ENCODE results near the gene APAF1.
A peak's percentile ranks its signal among the peaks of the same experiment; 100 is the strongest.

APAF1 gene

DNA sequence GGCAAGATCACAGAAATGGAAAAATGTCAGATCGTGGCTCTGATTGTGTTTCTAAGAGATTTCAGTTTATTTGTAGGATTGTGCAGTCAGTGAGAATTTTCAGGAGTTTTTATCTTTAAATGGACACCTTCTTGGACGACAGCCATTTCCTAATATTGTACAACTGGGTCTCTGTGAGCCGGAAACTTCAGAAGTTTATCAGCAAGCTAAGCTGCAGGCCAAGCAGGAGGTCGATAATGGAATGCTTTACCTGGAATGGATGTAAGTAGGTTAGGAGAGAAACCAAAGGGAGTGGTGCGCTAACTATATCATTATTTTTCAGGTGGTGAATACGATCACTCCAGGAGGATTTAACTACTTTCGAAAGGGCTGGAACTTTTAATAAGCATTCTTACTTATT, 26.4 kb downstream of the APAF1 start:
- DNase-seq (ENCODE audit: low read depth in 2 of 2) = no peak

DNA sequence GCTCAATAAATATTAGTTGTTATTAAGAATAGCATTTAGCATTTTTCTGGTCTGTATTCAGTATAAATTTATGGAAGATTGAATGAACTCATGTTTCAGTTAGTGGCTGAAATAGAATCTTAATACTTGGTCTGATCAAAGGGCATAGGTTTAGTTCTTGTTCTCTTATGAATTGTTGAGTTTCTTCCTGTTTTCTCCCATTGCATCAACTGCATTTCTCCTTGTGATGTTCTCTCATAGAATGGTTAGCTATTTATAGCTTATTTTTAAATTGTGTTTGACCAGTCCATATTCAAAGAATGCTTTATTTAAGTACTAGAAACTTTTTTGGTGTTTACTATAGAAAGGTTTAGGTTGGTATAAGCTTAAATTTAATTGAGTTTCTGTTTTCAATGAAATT, 29.8 kb downstream of the APAF1 start:
- DNase-seq (ENCODE audit: low read depth in 2 of 2) = no peak

DNA sequence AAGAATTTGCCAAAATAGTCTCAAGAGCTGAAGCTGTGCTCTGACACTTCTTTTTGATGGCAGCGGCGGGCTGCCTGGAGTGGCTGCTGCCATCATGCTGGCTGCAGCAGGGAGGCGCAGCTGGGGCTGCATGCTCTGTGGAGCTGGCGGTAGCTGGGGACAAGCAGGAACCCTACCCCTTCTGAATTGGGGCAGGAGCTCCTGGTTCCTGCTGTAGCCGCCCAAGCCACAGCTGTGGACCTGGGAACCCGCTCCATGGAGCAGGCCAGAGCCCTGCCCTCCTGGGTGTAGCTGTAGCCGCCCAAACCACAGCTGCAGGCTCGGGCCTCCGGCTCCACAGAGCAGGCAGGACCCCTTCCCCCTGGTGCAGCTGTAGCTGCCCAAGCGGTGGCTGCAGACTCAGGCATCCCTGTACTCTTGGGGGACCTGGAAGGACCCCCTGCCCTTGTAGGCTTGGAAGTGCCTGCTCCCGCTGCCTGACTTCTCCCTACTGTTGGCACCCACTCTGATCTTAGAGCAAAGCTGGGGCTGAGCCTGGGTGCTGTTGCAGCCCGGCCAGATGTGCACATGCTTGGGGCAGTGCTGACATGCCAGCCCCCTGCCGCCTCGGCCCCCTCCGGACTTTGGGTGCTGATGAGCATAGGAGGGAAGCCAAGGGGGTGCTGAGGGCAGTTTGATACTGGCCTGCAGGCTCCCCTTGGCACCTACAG, 33.3 kb downstream of the APAF1 start:
- DNase-seq (ENCODE audit: low read depth in 2 of 2) = no peak

DNA sequence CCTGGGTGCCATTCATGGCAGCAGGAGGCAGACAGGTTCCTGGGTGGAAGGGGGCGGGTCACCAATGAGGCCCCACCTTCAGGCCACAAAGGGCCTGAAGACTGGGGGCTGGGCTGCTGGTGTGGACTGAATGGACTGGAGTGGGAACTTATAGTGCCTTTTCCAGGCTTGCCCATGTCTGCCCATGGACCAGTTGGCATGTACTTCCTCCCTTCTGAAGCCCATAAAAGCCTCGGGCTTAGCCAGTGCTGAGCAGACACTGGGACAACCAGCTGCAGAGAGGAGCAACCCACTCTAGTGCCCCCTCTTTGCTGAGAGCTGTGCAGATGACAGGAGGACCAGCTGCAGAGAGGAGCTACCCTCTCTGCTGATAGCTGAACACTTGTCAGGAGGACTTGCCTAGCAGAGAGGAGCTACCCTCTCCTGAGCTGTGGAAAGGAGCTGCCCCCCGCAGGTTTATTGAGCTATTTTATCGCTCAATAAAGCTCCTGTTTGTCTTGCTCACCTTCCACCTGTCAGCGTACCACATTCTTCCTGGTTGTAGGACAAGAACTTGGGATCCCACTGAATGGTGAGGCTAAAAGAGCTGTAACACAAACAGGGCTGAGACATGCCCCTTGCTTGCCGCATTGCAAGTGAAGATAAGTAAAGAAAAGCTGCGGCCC, 34.0 kb downstream of the APAF1 start:
- DNase-seq (ENCODE audit: low read depth in 2 of 2) = no peak

DNA sequence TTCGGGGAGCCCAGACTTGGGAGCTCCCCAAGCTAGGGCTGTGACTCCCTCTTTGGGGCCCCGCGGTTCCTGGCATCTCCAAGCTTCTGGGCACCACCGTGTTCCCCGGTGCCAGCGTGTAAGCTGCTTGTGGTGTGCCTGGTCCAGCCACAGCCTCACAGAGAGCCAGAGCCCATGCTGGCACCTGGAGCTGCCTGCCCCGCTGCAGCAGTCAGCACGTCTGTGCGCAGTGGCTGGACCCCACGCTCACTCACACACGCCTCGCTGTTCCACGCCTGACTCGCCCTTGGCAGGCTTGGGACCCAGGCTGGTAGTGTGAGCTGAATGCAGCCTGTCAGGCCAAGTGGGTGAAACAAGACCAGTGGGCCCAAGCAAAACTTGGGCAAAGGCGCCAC, 34.5 kb downstream of the APAF1 start:
- DNase-seq (ENCODE audit: low read depth in 2 of 2) = no peak

DNA sequence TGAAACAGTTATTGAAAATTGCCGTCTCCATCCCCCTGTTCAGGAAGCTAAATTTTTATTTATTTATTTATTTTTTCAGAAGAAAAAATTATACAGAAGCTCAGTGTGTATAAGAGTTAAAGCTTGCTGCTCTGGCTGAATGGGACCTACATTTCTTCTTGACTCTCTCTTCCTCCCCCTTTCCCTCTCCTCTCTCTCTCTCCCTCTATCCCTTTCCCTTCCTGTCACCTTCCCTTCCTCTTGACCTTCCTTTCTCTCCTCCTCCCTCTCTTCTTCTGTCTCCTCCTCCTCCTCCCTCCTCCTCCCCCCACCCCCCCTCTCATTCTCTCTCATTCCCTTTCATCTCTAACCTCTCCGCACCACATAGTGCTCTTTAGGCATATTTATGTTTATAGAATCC, 39.1 kb downstream of the APAF1 start:
- DNase-seq (ENCODE audit: low read depth in 2 of 2) = no peak

DNA sequence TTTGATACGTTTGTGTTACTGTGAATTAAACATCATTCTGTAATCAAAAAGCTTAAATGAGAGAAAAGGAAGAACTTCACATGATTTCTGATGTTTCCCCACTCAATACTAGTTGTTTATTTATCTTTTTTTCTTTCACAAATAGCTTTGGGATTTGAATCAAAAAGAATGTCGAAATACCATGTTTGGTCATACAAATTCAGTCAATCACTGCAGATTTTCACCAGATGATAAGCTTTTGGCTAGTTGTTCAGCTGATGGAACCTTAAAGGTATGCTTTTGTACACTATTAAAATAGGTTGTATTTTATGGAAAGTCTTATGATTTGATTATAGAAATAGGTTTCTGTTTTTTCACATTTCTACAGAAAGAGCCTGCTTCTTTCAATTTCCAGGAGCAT, 41.5 kb downstream of the APAF1 start:
- no peak for DNase-seq (ENCODE audit: low read depth in 2 of 2)

DNA sequence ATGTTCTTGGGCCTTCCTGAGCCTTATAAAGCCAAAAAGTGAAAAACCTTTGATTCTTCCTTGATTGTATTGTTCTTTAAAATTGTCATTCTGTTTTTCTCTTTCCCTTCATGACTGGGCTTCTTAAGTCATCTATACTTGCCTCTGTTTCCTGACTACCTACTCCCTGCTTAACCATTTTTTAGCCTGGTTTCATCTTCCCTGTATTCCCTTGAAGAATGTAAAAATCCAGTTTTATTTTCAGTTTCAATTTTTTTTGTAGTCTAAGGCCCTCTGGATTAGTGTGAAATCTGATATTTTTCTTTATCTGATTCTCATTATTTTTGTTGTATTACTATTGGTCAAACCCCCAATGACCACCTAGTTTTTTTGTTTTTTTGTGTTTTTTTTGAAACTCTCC, 46.3 kb downstream of the APAF1 start:
- no peak for DNase-seq (ENCODE audit: low read depth in 2 of 2)

DNA sequence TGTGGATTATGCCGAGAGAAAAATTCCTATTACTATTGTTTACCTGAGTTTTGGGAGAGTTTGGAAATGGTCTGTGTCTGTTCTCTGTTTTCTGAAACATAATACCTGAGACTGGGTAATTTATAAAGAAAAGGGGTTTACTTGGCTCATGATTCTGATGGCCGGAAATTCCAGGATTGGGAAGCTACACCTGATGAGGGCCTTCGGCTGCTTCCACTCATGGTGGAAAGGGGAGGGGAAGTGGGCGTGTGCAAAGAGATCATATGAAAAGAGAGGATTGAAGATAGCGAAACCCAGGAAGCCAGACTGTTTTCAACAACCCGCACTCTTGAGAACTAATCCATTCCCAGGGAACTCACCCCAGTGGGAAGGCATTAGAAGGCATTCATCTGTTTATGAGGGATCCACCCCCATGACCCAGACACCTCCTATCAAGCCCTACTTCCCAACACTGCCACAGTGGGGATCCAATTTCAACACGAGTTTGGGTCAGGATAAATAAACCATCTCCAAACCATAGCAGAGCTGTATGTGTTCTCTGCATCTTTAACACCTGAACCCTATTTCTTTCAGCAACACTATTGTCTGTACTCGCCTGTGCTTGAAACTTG, 51.1 kb downstream of the APAF1 start:
- DNase-seq (ENCODE audit: low read depth in 2 of 2) = no peak

DNA sequence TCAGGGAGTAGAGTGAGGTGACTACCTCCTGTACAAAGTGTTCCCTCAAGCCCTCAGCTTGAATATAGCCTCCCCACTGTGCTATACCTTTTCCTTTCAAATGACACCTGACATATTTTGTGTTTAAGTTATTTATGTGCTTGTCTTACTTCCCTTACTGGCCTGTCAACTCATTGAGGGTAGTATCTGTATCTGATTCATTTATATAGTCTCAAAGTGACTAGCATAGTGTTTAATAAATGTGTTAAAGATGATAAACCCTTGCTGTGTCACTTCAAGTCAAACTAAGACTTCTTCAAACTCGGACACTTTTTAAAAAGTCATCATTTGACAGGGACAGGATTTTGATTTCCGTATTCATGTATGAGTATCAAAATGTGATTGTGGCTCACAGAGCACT, 52.1 kb downstream of the APAF1 start:
- DNase-seq (ENCODE audit: low read depth in 2 of 2) = no peak

DNA sequence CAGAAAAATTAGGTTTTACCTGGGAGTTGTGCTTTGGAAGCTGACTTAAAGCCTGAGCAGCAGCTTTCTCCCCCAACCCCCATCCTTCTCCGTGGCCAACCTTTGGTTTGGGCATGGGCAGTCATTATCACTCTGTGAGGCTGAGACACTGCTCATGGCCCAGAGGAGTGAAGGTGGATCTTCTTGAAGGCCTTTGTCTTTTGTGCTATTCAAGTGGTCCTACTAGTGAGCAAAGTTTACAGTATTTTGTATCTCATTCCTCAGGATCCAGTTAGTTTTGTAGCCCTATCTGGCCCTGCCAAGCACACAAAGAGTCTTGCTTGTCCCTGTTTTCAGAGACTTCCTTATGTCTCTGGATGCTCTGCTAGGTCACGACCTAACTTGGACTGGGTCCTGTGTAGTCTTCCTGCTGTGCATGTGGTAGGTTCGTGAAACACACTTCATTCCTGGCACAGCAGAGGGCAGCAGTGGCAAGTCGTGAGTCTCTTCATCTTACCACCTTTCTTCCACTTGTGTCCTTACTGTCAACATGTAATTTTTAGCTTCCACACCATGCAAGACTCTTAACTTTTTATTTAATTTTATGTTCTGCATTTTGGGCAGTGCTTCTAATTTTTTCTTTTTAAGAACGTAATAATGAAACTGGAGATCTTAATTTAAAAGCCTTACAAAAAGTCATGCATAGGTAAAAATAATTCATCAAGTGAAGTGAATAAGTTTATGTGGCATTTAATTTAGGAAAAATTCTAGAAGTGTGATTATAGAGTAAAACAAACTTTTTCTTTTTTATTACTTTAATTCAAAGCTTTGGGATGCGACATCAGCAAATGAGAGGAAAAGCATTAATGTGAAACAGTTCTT, 53.7 kb downstream of the APAF1 start:
- DNase-seq (ENCODE audit: low read depth in 2 of 2) = peak; percentile 8 to 37

DNA sequence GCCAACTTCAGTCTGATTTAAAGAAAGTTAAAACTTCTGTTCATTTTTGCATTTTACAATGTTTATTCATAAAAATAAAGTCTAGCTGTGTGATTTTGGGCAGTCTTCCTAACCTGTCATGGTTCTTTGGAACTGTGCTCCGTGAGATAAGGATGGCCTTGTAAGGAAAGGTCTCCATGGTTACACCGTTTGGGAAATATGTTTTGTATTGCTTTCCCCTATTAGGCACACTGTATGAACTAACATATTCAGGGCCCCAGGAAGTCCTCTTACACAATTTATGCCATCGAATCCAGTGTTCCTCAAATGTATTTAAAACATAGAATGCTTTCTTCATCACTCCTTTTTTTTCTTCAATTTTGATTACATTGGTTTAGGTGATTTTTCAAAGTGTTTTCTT, 54.5 kb downstream of the APAF1 start:
- no peak for DNase-seq (ENCODE audit: low read depth in 2 of 2)

DNA sequence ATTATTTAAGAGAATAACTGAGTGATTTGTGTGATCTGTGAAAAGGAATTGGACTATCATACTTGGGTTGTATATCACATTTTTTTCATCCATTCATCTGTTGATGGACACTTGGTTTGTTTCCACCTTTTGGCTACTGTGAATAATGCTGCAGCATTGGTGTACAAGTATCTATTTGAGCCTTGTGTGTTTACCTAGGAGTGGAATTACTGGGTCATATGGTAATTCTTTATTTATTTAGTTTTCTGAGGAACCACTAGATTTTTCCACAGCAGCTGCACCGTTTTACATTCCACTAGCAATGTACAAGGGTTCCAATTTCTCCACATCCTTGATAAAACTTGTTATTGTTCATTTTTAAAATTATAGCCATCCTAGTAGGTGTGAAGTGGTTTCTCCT, 56.1 kb downstream of the APAF1 start:
- DNase-seq (ENCODE audit: low read depth in 2 of 2) = no peak

DNA sequence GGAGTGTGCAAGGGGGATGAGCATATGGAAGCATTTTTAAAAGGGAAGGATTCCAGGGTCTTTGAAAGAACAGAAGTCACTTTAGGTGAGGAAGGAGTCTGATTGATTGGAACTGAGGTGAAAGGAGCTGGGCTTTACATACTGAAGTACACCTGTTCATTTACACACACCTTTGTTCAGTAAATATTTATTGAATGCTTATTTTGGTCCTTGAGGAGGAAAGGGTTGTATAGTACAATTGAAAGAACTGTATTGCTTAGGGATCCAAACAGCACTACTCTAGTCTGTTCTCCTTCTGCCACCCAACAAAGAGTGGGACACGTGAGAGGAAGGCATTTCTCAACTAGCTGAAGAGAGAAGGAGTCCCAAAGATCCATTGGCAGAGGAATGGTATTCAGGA, 63.9 kb downstream of the APAF1 start:
- DNase-seq (ENCODE audit: low read depth in 2 of 2) = no peak

DNA sequence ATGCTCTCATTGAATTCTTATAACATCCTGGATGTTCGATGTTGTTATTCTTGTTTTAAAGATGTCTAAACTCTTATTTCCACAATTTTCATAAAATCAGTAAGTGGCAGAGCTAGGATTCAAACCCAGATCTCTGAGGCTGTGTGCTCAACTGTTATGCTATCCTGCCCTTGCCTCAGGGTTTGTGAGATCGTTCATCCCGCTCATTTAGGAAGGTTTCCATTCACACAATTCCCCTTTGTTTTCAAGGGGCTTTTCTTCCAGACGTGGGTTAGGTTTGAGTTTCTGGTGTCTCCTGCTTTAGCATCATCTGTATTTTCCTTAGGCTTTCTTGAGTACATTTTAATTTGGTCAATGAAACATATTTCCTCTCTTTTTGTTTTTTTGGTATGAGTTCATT, 69.3 kb downstream of the APAF1 start:
- no peak for DNase-seq (ENCODE audit: low read depth in 2 of 2)

DNA sequence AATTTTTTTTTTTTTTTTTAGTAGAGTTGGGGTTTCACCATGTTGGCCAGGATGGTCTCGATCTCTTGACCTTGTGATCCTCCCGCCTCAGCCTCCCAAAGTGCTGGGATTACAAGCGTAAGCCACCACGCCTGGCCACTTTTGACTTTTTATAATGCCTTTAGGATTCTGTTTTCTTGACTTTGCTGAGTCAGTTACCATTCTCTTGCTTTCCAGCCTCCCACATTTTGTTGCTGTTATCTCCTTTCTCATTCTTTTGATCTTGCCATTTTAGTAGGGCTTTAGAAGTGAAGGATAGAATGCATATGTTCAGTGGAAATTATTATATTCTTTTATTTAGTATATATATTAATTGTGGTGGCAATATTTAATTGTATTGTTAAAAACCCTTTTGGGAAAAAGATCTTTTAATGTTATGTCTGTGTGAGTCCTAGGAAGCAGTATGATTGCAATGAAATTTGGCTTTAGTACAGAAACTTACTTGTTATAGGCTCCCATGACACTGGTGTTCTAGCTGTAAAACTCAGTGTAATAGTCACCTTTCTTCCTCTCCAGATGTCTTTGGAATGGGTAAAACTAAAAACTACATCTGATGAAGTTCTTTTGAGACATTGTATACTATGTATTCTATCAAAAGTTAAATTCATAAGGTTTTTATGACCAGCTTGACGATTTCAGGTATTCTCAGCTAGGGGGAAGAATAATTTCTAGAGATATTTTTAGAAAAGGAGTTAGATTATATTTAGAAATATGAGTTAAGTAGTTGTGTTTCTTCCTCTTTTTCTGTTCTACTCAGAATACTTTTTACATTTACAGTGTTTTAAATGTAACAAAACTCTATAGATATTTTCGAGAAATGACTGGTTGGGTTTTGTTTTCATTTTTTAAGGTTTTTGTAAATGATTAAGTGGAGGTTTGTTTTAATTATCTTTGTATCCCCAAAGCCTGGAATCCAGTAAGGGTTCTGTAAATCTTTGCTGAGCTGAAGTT, 74.7 kb downstream of the APAF1 start:
- DNase-seq (ENCODE audit: low read depth in 2 of 2) = no peak

DNA sequence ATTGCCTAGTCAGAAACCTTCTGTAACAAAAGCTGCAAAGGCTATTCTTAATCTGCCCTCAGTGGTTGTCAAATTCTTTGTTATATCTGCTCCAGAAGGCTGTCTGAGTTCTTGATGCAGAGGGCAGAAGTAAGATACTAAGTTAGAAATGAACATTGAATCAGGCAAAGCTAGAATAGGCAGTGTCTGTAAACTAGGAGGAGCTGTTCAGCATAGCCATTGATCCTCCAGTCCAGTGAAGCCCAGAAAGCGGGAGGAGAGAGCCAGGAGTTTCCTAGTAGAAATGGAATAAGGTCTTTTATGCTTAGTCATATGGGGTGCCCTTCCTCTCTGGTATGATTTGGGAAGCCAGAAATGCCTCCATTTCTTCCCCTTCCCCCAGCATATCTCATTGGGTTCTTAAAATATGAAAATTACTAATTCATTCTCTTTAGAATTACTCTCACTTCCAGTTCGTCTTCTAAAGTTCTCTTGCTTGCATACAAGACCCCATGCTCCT, 76.2 kb downstream of the APAF1 start:
- no peak for DNase-seq (ENCODE audit: low read depth in 2 of 2)

DNA sequence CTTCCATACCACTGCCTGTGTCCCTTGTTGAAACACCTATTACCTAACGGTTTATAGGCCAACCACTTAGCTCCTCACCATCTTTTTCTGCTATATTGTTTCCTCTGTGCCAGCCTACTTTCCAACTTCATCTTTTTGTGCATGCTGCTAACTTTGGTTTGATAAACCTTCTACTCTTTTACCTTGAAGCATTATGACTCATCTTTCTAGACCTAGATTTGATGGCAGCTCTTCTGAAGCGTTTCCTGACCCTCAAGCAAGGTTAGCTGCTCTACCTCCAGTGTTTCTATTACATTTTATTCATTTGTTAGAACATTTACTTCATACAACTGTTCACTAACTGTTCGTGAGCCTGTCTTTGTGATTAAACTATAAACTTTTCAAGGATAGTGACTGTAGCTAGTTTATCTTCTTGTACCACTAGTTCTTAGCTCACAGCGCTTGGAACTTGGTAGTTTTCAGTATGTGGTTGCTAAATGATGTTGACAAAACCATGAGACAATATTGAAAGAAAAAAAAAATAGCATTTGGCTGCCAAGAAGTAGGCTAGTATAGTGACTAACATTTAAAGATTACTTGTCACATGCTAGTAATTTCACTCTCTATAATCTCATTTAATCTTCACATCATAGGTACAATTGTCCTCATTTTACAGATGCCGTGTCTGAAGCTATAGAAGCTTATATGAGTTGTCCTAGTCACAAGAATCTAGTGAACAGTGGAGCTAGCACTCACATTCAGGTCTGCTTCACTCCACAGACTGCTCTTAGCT, 79.5 kb downstream of the APAF1 start:
- DNase-seq (ENCODE audit: low read depth in 2 of 2) = no peak

DNA sequence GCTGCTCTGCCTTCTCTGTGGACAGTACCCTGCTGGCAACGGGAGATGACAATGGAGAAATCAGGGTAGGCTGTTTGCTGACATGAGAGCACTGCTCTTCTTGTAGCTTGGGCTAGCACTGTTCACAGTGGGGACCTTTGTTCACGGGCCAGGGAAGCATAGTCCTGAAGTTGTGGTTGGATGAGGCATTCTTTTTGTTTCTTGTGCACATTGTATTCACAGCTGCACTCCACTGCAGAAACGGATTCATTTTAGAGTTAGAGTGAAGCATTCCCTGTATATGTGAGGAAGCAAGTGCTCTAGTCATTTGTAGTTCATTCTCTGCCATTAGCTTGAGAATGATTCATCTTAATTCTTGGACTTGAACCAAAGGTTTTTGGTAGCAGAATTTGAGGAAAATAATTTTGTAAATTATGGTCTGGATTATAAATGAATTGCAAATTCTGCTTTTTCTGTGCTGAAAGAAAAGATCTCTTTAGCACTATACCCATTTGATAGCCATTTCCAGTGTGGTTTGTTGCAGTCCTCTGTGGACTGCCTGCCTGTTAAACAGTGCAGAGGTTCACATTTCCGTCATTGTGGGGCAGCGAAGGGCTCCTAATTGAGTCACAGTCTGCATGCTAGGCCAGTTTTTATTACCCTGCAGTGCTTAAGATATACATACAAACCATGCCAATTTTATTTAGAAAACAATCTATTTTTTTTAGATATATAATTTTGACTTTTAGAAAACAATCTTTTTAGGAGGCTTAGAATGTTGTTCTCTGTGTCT, 80.6 kb downstream of the APAF1 start:
- DNase-seq (ENCODE audit: low read depth in 2 of 2) = peak; percentile 27 to 39

Data from stimulated activated CD4-positive, alpha-beta T cell treated with anti-CD3 and anti-CD28 coated beads, Interleukin-15, amount 100 ng/mL, for 48 hours (primary cell).